Stimulated activated CD8-positive, alpha-beta memory T cell treated with anti-CD3 and anti-CD28 coated beads, Interleukin-15, amount 100 ng/mL, for 48 hours (primary cell): ENCODE data around the gene SLC12A7.

Source experiments
- DNase-seq, 2 donors: peaks; one replicate each; pipeline ENCODE4 v3.0.0-alpha.2; 2020; ENCODE audit warnings: low read depth in 2 of 2

The SLC12A7 gene

GRCh38 chr5:1078206-1078605, 33.7 kb downstream of the SLC12A7 start:
- DNase-seq = no peak

GRCh38 chr5:1077491-1078020, 34.3 kb downstream of the SLC12A7 start:
- no peak for DNase-seq

GRCh38 chr5:1077026-1077425, 34.8 kb downstream of the SLC12A7 start:
- no peak for DNase-seq

GRCh38 chr5:1076406-1076805, 35.5 kb downstream of the SLC12A7 start:
- no peak for DNase-seq

GRCh38 chr5:1075931-1076330, 35.9 kb downstream of the SLC12A7 start:
- no peak for DNase-seq

- no peak for DNase-seq
These were observed 36.3 kb downstream of the SLC12A7 start for GRCh38 chr5:1075555-1075881.

- no peak for DNase-seq
These were observed 36.9 kb downstream of the SLC12A7 start for GRCh38 chr5:1074816-1075554.

- no peak for DNase-seq
These were observed 37.6 kb downstream of the SLC12A7 start for GRCh38 chr5:1074226-1074625.

- no peak for DNase-seq
These were observed 38.4 kb downstream of the SLC12A7 start for GRCh38 chr5:1073239-1074102.

- DNase-seq = no peak
These were observed 42.2 kb downstream of the SLC12A7 start for GRCh38 chr5:1069720-1070088.

GRCh38 chr5:1068895-1069719, 42.8 kb downstream of the SLC12A7 start:
- DNase-seq = no peak

- DNase-seq = no peak
These were observed 43.5 kb downstream of the SLC12A7 start for GRCh38 chr5:1068204-1068894.

GRCh38 chr5:1067141-1068121, 44.4 kb downstream of the SLC12A7 start:
- no peak for DNase-seq

- no peak for DNase-seq
These were observed 45.2 kb downstream of the SLC12A7 start for GRCh38 chr5:1066676-1067075.

GRCh38 chr5:1065891-1066650, 45.8 kb downstream of the SLC12A7 start:
- no peak for DNase-seq

- DNase-seq = no peak
These were observed 46.6 kb downstream of the SLC12A7 start for GRCh38 chr5:1065143-1065750.

- no peak for DNase-seq
These were observed 47.3 kb downstream of the SLC12A7 start for GRCh38 chr5:1064383-1065142.

- no peak for DNase-seq
These were observed 48.0 kb downstream of the SLC12A7 start for GRCh38 chr5:1063661-1064382.
